GM21723 (cell line): ENCODE measurements around the gene DPEP2NB.
"Not testable (repeated sequence)": the region's sequence is repeated elsewhere in the genome, so short reads cannot be mapped to it uniquely, and the experiment has no call there.

Experiments used
- ATAC-seq: cut with Tn5 transposase; IDR thresholded peaks from one replicate; pipeline ENCODE4 v1.9.1; 2021; ENCODE audit warnings: mild to moderate bottlenecking, moderate library complexity; ENCODE audit not compliant: unreplicated experiment

Gene DPEP2NB, protein sequence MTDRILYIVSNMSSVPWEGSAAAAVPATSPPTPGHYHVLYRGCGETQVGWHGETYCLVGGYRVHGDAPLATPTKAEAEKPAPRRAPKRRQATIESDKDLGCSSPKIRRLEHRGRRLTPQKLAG

GRCh38 chr16:68015681-68016080 lies at the start of gene DPEP2NB:
Gene DPEP2NB, minus strand, starts transcription at chr16:68015911. Its CDS starts 141 bp downstream, at chr16:68015770.
- ATAC-seq: no peak

DNA sequence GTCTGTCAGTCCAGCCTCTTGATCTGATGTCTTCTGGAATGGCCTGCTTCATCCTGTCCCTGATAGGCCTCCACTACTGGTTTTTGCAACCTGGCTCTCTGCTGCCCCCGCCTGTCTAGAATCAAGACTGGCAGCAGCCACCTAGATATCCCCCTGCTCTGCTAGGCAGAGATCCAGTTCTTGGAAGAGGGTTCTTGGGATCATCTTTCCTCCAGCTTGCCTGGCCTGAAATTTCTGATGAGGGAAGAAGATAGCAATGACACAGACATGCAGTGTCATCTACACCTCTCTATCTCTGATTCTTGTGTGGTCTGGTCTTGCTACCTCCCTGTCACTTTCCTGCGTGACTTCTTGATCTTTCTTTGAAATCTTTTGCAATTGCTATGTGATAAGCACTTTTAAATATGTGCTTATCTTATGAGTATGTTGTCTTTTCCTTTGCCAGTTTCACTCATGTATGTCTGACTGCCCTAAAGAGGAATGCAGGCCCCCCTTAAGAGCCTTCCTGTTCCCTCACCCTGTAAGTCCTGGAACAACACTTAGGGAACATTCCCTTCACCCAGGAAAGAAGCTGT lies 49.2 kb upstream of the DPEP2NB start:
- ATAC-seq: peak; percentile 57

DNA sequence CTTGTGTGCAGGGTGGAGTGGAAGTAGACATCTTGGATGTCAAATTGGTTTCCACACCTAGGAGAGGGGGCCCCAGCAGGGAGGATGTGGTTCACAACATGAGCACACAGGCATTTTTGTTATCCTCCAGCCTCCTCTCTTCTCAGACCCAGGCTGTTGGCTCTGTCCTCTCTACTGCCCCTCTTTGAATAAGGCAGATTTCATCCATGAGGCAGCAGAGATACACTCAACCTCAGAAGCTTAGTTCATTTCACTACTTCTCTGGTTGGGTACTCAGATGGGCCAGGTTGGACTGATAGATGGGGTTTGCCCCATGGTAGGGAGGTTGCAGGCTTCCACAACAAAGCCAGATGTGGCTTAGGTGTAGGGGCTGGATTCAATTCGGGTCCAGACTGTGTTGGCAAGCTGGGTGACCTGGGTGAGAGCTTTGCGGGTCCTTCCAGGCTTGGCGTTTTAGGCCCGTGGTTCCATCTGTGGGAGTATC lies 47.2 kb upstream of the DPEP2NB start:
- no peak for ATAC-seq

- no peak for ATAC-seq
Measured at GRCh38 chr16:68061396-68061795, 45.7 kb upstream of the DPEP2NB start.

DNA sequence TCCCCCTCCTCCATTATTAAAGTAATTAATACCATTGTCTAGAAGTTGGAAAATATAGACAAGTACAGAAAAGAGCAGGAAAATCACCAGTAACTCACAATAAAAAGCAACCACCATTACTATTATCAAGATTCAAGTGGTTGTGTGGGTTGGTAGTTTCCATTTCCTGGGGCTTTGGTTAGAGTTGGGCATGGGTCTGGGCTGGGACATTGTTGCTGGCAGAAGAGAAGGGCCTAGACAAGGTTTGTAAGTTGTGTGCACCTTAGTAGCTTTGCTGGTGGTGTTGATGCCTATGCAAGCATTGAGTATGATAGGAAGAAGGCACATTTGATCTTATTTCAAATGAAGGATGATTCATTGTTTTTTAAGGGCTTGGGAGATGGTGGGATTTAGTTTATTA lies 44.1 kb upstream of the DPEP2NB start:
- no peak for ATAC-seq

- no peak for ATAC-seq
Measured at GRCh38 chr16:68055395-68055794, 39.7 kb upstream of the DPEP2NB start.

DNA sequence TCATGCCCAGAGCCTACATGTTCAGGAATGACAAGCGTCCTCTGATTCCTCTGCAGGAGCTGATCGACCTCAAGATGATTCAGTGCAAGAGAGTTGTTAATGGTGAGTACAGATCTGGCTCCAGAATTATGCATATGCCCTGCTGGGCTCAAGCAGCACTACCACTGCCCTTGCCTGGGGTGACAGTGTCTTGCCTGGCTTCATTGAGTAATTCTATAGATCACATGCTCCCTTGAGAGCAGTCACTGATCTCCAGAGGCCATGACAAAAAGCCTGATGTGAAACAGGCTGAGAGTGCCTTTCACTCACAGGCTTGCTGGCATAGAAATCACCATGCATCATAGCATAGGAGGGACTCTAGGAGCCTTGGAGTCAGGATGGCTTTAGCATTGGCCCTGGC lies 33.7 kb upstream of the DPEP2NB start:
- ATAC-seq: no peak

DNA sequence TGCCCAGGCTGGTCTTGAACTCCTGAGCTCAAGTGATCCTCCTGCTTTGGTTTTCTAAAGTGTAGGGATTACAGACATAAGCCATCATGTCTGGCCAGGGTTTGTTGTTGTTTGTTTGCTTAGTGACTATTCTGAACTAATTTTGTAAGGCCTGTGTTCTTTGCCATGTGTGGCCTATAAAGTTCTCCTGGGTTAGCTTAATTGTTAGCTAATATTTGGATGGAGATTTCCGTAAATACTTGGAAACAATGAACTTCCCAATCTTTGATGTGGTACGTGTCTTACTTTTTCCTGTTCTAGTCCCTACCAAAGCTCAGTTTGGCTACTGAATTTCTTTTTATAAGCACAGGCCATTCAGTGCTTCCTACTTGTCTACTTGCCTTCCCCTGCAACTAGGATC lies 32.3 kb upstream of the DPEP2NB start:
- ATAC-seq: no peak

GRCh38 chr16:68046106-68046505 lies 30.4 kb upstream of the DPEP2NB start:
- ATAC-seq: no peak

- ATAC-seq: no peak
Measured at GRCh38 chr16:68041783-68042182, 26.1 kb upstream of the DPEP2NB start.

- ATAC-seq: peak; percentile 80
Measured at GRCh38 chr16:68040506-68041288, 25.0 kb upstream of the DPEP2NB start.

DNA sequence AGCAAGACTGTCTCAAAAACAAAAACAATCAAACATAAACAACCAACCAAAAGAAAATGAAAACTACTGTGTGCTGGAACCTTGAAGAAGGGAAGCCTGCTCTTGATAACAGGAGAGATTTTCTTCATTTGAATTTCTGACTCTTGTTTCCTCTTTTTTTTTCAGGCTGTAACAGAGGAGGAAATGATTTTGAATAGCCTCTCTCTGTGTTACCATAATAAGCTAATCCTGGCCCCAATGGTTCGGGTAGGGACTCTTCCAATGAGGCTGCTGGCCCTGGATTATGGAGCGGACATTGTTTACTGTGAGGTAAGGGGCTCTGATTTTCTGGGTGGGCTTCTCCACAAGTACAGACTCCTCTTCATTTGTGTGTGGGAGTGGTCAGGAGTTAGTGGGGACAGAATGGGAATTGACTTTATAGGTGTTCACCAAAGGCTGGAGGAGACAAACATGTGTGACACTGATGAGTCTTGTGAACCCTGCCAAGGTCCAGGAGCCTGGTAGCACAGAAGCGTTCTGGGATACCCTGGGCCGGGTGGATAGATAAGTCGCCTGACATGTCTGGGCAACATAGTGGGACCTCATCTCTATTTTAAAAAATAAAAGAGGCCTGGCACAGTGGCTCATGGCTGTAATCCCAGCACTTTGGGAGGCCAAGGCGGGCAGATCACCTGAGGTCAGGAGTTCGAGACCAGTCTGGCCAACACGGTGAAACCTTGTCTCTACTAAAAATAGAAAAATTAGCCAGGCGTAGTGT lies 22.3 kb upstream of the DPEP2NB start:
- no peak for ATAC-seq

GRCh38 chr16:68035227-68035626 lies 19.5 kb upstream of the DPEP2NB start:
- ATAC-seq: no peak

DNA sequence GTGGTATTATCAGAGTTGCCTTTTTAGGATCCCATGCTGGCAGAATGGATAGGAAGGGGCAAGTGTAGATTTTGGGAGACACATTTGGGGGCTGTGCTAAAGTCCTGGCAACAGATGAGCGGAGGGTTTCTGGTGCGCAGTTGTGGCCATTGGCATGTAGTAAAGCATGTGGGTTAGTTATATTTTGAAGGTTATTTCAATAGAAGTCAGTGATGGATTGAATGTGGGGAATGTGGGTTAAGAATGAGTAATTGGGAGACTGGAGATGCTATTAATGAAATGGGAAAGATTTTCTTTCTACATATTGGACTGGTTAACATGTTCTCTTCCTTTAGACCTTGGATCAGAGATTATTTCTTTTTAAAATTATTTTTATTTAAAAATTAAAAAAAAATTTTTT lies 17.4 kb upstream of the DPEP2NB start:
- no peak for ATAC-seq

DNA sequence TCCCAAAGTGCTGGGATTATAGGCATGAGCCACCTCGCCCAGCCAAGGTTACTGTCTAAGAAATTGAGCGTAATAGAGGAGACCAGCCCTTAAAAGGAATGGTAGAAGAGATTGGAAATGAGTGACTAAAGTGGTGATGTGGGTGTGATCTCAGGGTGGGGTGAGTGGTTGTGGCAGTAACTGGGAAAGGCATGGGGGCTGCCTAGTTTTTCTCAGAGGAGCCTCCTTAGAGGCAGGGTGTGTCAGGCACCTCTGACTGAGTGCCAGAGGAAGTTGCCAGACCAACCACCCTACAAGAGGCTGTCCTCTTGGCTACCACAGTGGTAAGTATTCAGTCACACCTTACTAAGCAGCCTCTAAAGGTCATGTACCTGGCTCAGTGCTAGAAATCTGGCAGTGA lies 16.2 kb upstream of the DPEP2NB start:
- no peak for ATAC-seq

GRCh38 chr16:68030108-68030507 lies 14.4 kb upstream of the DPEP2NB start:
- not testable (repeated sequence) for ATAC-seq

DNA sequence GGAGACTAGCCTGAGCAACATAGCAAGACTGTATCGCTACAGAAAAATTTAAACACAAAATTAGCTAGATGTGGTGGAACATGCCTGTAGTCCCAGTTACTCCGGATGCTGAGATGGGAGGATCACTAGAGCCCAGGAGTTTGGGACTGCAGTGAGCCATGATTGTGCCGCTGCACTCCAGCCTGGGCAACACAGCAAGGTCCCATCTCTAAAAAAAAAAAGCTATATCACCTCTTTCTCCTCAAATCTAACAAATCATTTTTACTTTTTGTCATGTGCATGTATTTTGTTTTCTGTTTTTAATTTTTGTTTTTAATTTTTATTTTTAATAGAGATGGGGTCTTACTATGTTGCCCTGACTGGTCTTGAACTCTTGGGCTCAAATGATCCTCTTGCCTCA lies 13.3 kb upstream of the DPEP2NB start:
- no peak for ATAC-seq

GRCh38 chr16:68022728-68023537 lies 7.2 kb upstream of the DPEP2NB start, which contains the start of the genes DDX28 and DUS2:
Gene DDX28, minus strand, starts transcription at chr16:68023232. Its CDS starts 30 bp downstream, at chr16:68023202.
Gene DUS2, plus strand, starts transcription at chr16:68023284. Its CDS starts 14,740 bp downstream, at chr16:68038024.
- peak; percentile 74 for ATAC-seq

- ATAC-seq: no peak
Measured at GRCh38 chr16:68022278-68022727, 6.6 kb upstream of the DPEP2NB start.

DNA sequence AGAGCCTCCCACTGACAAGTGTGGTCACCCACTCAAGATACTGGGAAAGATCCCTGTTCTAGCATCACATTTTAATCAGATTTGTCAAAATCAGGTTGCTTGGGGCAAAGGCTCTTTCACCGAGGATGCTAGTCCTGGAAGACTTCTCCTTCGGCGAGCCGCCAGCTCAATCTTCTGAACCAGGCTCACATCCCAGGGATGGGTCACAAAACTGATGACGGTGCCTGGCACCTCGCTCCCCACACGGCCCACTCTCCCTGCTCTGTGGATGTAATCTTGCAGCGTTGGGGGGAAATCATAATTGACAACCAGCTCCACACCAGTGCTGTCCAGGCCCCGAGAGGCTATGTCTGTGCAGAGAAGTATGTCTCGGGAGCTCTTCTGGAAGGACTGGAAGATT lies 5.8 kb upstream of the DPEP2NB start:
- no peak for ATAC-seq
